ENCODE results near the gene KLHL22.

The KLHL22 gene

GRCh38 chr22:20532256-20532993, 36.8 kb upstream of the KLHL22 start:
- DNase-seq (ENCODE audit: low spot score) (no peak), ATAC-seq (ENCODE audit: low read depth) (no peak)
- peaks cover 50% of the 10 kb centered on the region for H3K4me1 ChIP-seq (ENCODE audit: insufficient read depth, poor library complexity, severe bottlenecking)
- H3K4me3 ChIP-seq (ENCODE audit: severe bottlenecking) = no peak overlapping the region
- peak overlapping the region; percentile 99 for H3K27ac ChIP-seq (ENCODE audit: poor library complexity, severe bottlenecking)
- no peaks in the 10 kb centered on the region for H3K27me3 ChIP-seq (ENCODE audit: insufficient read depth, poor library complexity, severe bottlenecking)
- TF ChIP-seq CTCF (IDR thresholded peaks at IDR 0.05; ENCODE audit: poor library complexity, severe bottlenecking) = no peak
- H3K36me3 ChIP-seq (ENCODE audit: low read depth) = peaks cover 37% of the 10 kb centered on the region
- H3K9me3 ChIP-seq (ENCODE audit: severe bottlenecking) = no peaks in the 10 kb centered on the region

GRCh38 chr22:20531404-20532201, 36.0 kb upstream of the KLHL22 start:
- TF ChIP-seq CTCF (IDR thresholded peaks at IDR 0.05; ENCODE audit: poor library complexity, severe bottlenecking) = no peak
- peak; percentile 93 for DNase-seq (ENCODE audit: low spot score)
- peak overlapping the region; percentile 99 for H3K27ac ChIP-seq (ENCODE audit: poor library complexity, severe bottlenecking)

DNA sequence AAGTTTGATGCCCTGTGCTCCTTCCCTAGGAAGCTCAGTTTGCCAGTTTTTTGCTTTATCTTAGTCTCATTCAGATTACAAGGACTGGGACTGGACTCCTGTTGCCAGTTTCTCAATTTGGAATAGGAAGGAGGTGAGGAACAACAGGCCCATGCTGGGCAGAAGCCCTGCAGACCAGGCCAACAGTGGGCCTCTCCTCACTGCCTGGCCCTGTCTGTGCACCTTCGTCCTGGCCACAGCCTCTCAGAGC, 35.5 kb upstream of the KLHL22 start:
- TF ChIP-seq CTCF (IDR thresholded peaks at IDR 0.05; ENCODE audit: poor library complexity, severe bottlenecking) = no peak
- Histone ChIP-seq H3K27ac (ENCODE audit: poor library complexity, severe bottlenecking) (peak overlapping the region; percentile 99), H3K4me3 (ENCODE audit: severe bottlenecking) (no peak overlapping the region), H3K27me3 (ENCODE audit: insufficient read depth, poor library complexity, severe bottlenecking) (no peaks in the 10 kb centered on the region), H3K9me3 (ENCODE audit: severe bottlenecking) (no peaks in the 10 kb centered on the region), H3K4me1 (ENCODE audit: insufficient read depth, poor library complexity, severe bottlenecking) (peaks cover 63% of the 10 kb centered on the region), H3K36me3 (ENCODE audit: low read depth) (peaks cover 35% of the 10 kb centered on the region)
- DNase-seq (ENCODE audit: low spot score) = no peak
- no peak for ATAC-seq (ENCODE audit: low read depth)

More at GRCh38 chr22:20531404-20532201, 36.0 kb upstream of the KLHL22 start:
- no peaks in the 10 kb centered on the region for H3K27me3 ChIP-seq (ENCODE audit: insufficient read depth, poor library complexity, severe bottlenecking)
- peaks cover 58% of the 10 kb centered on the region for H3K4me1 ChIP-seq (ENCODE audit: insufficient read depth, poor library complexity, severe bottlenecking)
- H3K9me3 ChIP-seq (ENCODE audit: severe bottlenecking) = no peaks in the 10 kb centered on the region
- peak; percentile 82 for ATAC-seq (ENCODE audit: low read depth)
- H3K36me3 ChIP-seq (ENCODE audit: low read depth) = peaks cover 33% of the 10 kb centered on the region
- H3K4me3 ChIP-seq (ENCODE audit: severe bottlenecking) = no peak overlapping the region

DNA sequence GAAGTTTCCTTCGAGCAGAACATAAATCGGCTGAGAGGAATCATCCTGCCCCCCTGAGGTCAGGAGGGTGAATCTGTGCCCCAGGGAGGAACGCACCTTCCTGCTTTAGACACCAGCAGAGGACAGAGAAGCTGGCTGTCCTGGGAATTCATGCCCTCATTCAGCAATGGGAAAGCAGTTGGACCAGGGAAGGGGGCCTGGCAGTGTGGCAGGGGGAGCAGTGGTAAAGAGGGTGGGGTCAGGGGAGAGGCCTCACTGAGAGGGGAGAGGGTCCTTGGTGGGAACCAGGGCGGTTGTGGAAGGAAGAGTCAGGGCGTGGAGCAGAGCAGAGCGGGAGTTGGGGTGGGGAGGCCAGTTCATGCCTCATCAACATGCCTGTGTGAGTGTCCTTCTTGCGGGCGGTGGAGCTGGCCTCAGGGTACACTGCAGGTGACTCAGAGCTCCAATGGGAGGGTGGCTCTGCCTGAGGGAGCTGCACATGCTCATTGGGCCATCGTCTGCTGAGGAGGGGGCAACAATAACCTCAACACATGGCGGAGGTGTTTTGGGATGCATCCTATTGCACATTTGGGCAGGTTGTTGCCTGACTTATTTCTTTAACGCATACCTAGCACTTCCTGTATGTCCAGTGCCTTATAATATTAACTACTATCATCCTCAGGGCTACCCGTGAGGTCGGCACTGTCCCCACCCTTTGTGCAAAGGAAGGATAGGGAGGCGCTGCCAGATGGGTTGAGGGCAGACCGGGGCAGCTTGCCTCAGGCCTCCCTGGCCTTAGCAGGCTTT, 35.0 kb upstream of the KLHL22 start:
- DNase-seq (ENCODE audit: low spot score) = peak; percentile 93
- TF ChIP-seq CTCF (IDR thresholded peaks at IDR 0.05; ENCODE audit: poor library complexity, severe bottlenecking) = peak; percentile 56
- H3K36me3 ChIP-seq (ENCODE audit: low read depth) = peaks cover 40% of the 10 kb centered on the region
- H3K4me3 ChIP-seq (ENCODE audit: severe bottlenecking) = no peak overlapping the region
- no peaks in the 10 kb centered on the region for H3K9me3 ChIP-seq (ENCODE audit: severe bottlenecking)
- peaks cover 67% of the 10 kb centered on the region for H3K4me1 ChIP-seq (ENCODE audit: insufficient read depth, poor library complexity, severe bottlenecking)
- H3K27me3 ChIP-seq (ENCODE audit: insufficient read depth, poor library complexity, severe bottlenecking) = no peaks in the 10 kb centered on the region
- H3K27ac ChIP-seq (ENCODE audit: poor library complexity, severe bottlenecking) = peak overlapping the region; percentile 99
- peak; percentile 73 for ATAC-seq (ENCODE audit: low read depth)

Data from RWPE2 (cell line).